Stomach (tissue), 9 donors: Measurements from ENCODE around the gene SEC14L3. TPM values are rescaled to one million over a fixed set of nuclear protein-coding genes. Genes with fewer than 3 reads are reported as not detected.

Experiments used
- DNase-seq, 2 donors: peaks; one replicate each; pipeline versions ENCODE4 v3.0.0 to v3.0.0-alpha.2; 2013 to 2019
- H3K27ac ChIP-seq, 5 donors: fragments of 200-600 bp in 4 of 5; sonication (generic) in 4 of 5; one replicate each; pipeline ENCODE4 v1.5.1; 2013 to 2019; ENCODE audit warnings: mild to moderate bottlenecking in 1 of 5, moderate library complexity in 1 of 5
- H3K27me3 ChIP-seq, 3 donors: fragments of 200-600 bp; sonication (generic); one replicate each; pipeline ENCODE4 v1.5.1; 2017 to 2019; ENCODE audit warnings: mixed run types in 1 of 3
- H3K36me3 ChIP-seq, 4 donors: fragments of 200-600 bp; sonication (generic); 1 replicate in 3 of 4; 2 replicates in 1 of 4; pipeline ENCODE4 v1.5.1; 2016 to 2019
- H3K4me1 ChIP-seq, 4 donors: fragments of 200-600 bp; sonication (generic); one replicate each; pipeline ENCODE4 v1.5.1; 2016 to 2019
- H3K4me3 ChIP-seq, 4 donors: fragments of 200-600 bp; sonication (generic) in 3 of 4; one replicate each; pipeline ENCODE4 v1.5.1; 2016 to 2019; ENCODE audit warnings: mild to moderate bottlenecking in 1 of 4
- H3K9me3 ChIP-seq, 4 donors: fragments of 200-600 bp; sonication (generic); one replicate each; pipeline ENCODE4 v1.5.1; 2016 to 2019
- CTCF ChIP-seq, 7 experiments: fragments of 450-650 bp in 4 of 7; fragments of 200-600 bp in 3 of 7; sonication (generic) in 3 of 7; IDR thresholded peaks; one replicate each; pipeline ENCODE4 v1.5.1; 2016 to 2019; ENCODE audit warnings: antibody characterized with exemption in 7 of 7, control low read depth in 2 of 7, mild to moderate bottlenecking in 1 of 7
- EP300 ChIP-seq: sonication (generic); formaldehyde crosslinking; IDR thresholded peaks from one replicate; pipeline ENCODE4 v1.6.1; 2017; ENCODE audit warnings: antibody characterized with exemption
- POLR2A ChIP-seq, 4 donors: fragments of 450-650 bp; IDR thresholded peaks; one replicate each; pipeline ENCODE4 v1.6.1; 2016; ENCODE audit warnings: antibody characterized with exemption in 4 of 4, control low read depth in 2 of 4, mild to moderate bottlenecking in 1 of 4, moderate library complexity in 1 of 4
- POLR2AphosphoS5 ChIP-seq, 3 donors: sonication (generic); formaldehyde crosslinking; IDR thresholded peaks; one replicate each; pipeline ENCODE4 v1.6.1; 2016; ENCODE audit warnings: antibody characterized with exemption in 3 of 3
- WGBS, 5 donors: extraction: QIAGEN DNeasy Blood & Tissue Kit in 3 of 5; methylation state at CpG; one replicate each; pipeline versions ENCODE4 v1.1.5 to v1.1.7; 2013 to 2018; 5-methylcytosine and 5-hydroxymethylcytosine counted together
- intact Hi-C: fragments of 100-400 bp; cut with DNase I; formaldehyde crosslinking; loops from one replicate; pipeline ENCODE4 v1.15.1; 2023; ENCODE audit warnings: low total_unique reads
- polyA plus RNA-seq, 3 donors: library from polyadenylated mRNA; stranded (reverse); fragments of 200-250 nt; gene quantifications; one replicate each; pipeline ENCODE4 v1.2.3, GENCODE V29; 2013
- total RNA-seq, 5 donors: library from RNA; depleted of rRNA; stranded (reverse); fragments of >200 nt; gene quantifications; one replicate each; pipeline versions ENCODE4 v1.1.0 to v1.2.3, GENCODE V29; 2014 to 2016
- donor health status: healthy with polysubstance abuse.
- donor health status: Bipolar disorder and iron deficiency.
- donor health status: healthy.

SEC14L3 gene
- total and polyA plus RNA-seq, 8 donors = not detected

GRCh38 chr22:30444632-30445437 is 27.0 kb downstream of the SEC14L3 start:
- H3K27me3 ChIP-seq = peaks cover 0 to 46% (median 0%) of the 10 kb centered on the region in 3 donors
- intact Hi-C loops = no loop called here
- no peaks in the 10 kb centered on the region for H3K36me3 ChIP-seq
- DNase-seq = peak; percentile 67 to 68
- WGBS, 5 donors = 16 to 26% (median 17%) methylated on average over 11 of the region's 11 CpGs
- H3K27ac ChIP-seq = no peak overlapping the region
- no peak overlapping the region for H3K4me3 ChIP-seq
- H3K9me3 ChIP-seq = no peaks in the 10 kb centered on the region
- peaks cover 0 to 9% (median 5%) of the 10 kb centered on the region in 4 donors for H3K4me1 ChIP-seq
- TF ChIP-seq CTCF (IDR thresholded peaks at IDR 0.05) (peak in 5 of 7 experiments; percentile 64 to 84 (median 77)), POLR2AphosphoS5 (IDR thresholded peaks at IDR 0.05) (peak in 1 of 3 donors; percentile 9), POLR2A (IDR thresholded peaks at IDR 0.05) (no peak), EP300 (no peak)

DNA sequence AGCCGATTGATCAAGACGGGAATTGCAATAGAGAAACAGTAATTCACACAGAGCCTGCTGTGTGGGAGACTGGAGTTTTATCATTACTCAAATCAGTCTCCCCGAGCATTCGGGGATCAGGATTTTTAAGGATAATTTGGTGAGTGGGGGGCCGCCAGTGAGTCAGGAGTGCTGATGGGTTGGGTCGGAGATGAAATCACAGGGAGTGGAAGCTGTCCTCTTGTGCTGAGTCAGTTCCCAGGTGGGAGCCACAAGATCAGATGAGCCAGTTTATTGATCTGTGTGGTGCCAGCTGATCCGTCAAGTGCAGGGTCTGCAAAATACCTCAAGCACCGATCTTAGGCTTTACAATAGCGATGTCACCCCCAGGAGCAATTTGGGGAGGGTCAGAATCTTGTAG is 30.7 kb downstream of the SEC14L3 start:
- no peaks in the 10 kb centered on the region for H3K36me3 ChIP-seq
- no peak for DNase-seq
- no peak for TF ChIP-seq CTCF (IDR thresholded peaks at IDR 0.05)
- TF ChIP-seq EP300 = no peak
- TF ChIP-seq POLR2A (IDR thresholded peaks at IDR 0.05) = no peak
- no peak for TF ChIP-seq POLR2AphosphoS5 (IDR thresholded peaks at IDR 0.05)
- intact Hi-C loops = no loop called here
- no peak overlapping the region for H3K4me3 ChIP-seq
- H3K9me3 ChIP-seq = no peaks in the 10 kb centered on the region
- peaks cover 0 to 41% (median 0%) of the 10 kb centered on the region in 3 donors for H3K27me3 ChIP-seq
- WGBS, 5 donors = 69 to 80% (median 75%) methylated on average over 9 of the region's 9 CpGs
- H3K4me1 ChIP-seq = peaks cover 0 to 9% (median 5%) of the 10 kb centered on the region in 4 donors
- no peak overlapping the region for H3K27ac ChIP-seq

GRCh38 chr22:30439836-30440235 is 32.0 kb downstream of the SEC14L3 start:
- H3K27ac ChIP-seq = no peak overlapping the region
- H3K36me3 ChIP-seq = no peaks in the 10 kb centered on the region
- intact Hi-C loops = no loop called here
- H3K27me3 ChIP-seq = peaks cover 0 to 28% (median 0%) of the 10 kb centered on the region in 3 donors
- no peaks in the 10 kb centered on the region for H3K9me3 ChIP-seq
- H3K4me3 ChIP-seq = no peak overlapping the region
- DNase-seq = no peak
- peaks cover 0 to 9% (median 2%) of the 10 kb centered on the region in 4 donors for H3K4me1 ChIP-seq
- WGBS, 5 donors = 73 to 94% (median 81%) methylated on average over 6 to 11 of the region's 11 CpGs
- TF ChIP-seq CTCF (IDR thresholded peaks at IDR 0.05) = no peak
- no peak for TF ChIP-seq POLR2AphosphoS5 (IDR thresholded peaks at IDR 0.05)
- no peak for TF ChIP-seq POLR2A (IDR thresholded peaks at IDR 0.05)
- no peak for TF ChIP-seq EP300

- WGBS, 5 donors = 70 to 84% (median 79%) methylated on average over 4 of the region's 4 CpGs
- Histone ChIP-seq H3K4me3 (no peak overlapping the region), H3K36me3 (no peaks in the 10 kb centered on the region)
Observed at GRCh38 chr22:30439226-30439625, 32.6 kb downstream of the SEC14L3 start.

More at GRCh38 chr22:30439226-30439625, 32.6 kb downstream of the SEC14L3 start:
- TF ChIP-seq CTCF (IDR thresholded peaks at IDR 0.05) = no peak
- no peak for TF ChIP-seq EP300
- no peak for TF ChIP-seq POLR2A (IDR thresholded peaks at IDR 0.05)
- no peak for TF ChIP-seq POLR2AphosphoS5 (IDR thresholded peaks at IDR 0.05)
- DNase-seq = no peak
- peaks cover 0 to 9% (median 2%) of the 10 kb centered on the region in 4 donors for H3K4me1 ChIP-seq
- no peaks in the 10 kb centered on the region for H3K9me3 ChIP-seq
- H3K27ac ChIP-seq = no peak overlapping the region
- peaks cover 0 to 25% (median 0%) of the 10 kb centered on the region in 3 donors for H3K27me3 ChIP-seq
- intact Hi-C loops = no loop called here
